Keratinocyte (primary cell): Measurements from ENCODE around the gene CST6. TPM values are rescaled to one million over a fixed set of nuclear protein-coding genes. Genes with fewer than 3 reads are reported as not detected.

Experiments
- DNase-seq: peaks from one replicate; pipeline ENCODE4 v3.0.0-alpha.2; 2011; ENCODE audit warnings: low read depth, missing footprints, low spot score
- FAIRE-seq: peaks from 2 replicates; lab custom pipeline; 2011; peaks lifted over from hg19 to GRCh38; lab: Jason Lieb, UNC
- H2AFZ ChIP-seq: 2 replicates; pipeline ENCODE4 v1.6.0; 2012; ENCODE audit warnings: low read length, control low read depth, inconsistent platforms; ENCODE audit not compliant: control insufficient read depth
- H3K27ac ChIP-seq: 2 replicates; pipeline ENCODE4 v1.5.1; 2011; ENCODE audit warnings: low read length; ENCODE audit not compliant: control insufficient read depth, insufficient read depth
- H3K27me3 ChIP-seq: 3 replicates; pipeline ENCODE4 v1.6.0; 2011; ENCODE audit warnings: low read length; ENCODE audit not compliant: control insufficient read depth, insufficient read depth; ENCODE audit errors: extremely low read depth
- H3K36me3 ChIP-seq, 2 experiments: 2 replicates in 1 of 2; 3 replicates in 1 of 2; pipeline ENCODE4 v1.5.1; 2011; ENCODE audit warnings: low read length in 2 of 2, mild to moderate bottlenecking in 1 of 2; ENCODE audit not compliant: control insufficient read depth in 2 of 2, insufficient read depth in 2 of 2; ENCODE audit errors: extremely low read depth in 1 of 2
- H3K4me1 ChIP-seq: 3 replicates; pipeline ENCODE4 v1.5.1; 2011; ENCODE audit warnings: low read length; ENCODE audit not compliant: control insufficient read depth, insufficient read depth; ENCODE audit errors: extremely low read depth
- H3K4me2 ChIP-seq: 3 replicates; pipeline ENCODE4 v1.6.0; 2011; ENCODE audit warnings: low read depth, low read length; ENCODE audit not compliant: control insufficient read depth, insufficient read depth; ENCODE audit errors: extremely low read depth
- H3K4me3 ChIP-seq, 3 experiments: fragments of 200-600 bp in 1 of 3; sonication (generic) in 1 of 3; 2 replicates in 2 of 3; 3 replicates in 1 of 3; pipeline ENCODE4 v1.5.1; 2011 to 2016; ENCODE audit warnings: low read length in 3 of 3, mild to moderate bottlenecking in 3 of 3, control low read depth in 2 of 3, inconsistent platforms in 1 of 3, low read depth in 1 of 3, mixed read lengths in 1 of 3, mixed run types in 1 of 3, moderate library complexity in 1 of 3; ENCODE audit not compliant: control insufficient read depth in 2 of 3, insufficient read depth in 2 of 3; ENCODE audit errors: extremely low read depth in 1 of 3
- H3K79me2 ChIP-seq: 2 replicates; pipeline ENCODE4 v1.6.0; 2012; ENCODE audit warnings: low read length; ENCODE audit not compliant: control insufficient read depth, insufficient read depth
- H3K9ac ChIP-seq: 3 replicates; pipeline ENCODE4 v1.6.0; 2011; ENCODE audit warnings: low read length; ENCODE audit not compliant: control insufficient read depth, insufficient read depth; ENCODE audit errors: extremely low read depth
- H3K9me1 ChIP-seq: 3 replicates; pipeline ENCODE4 v1.6.0; 2011; ENCODE audit warnings: low read length; ENCODE audit not compliant: control insufficient read depth, insufficient read depth; ENCODE audit errors: extremely low read depth
- H3K9me3 ChIP-seq: 2 replicates; pipeline ENCODE4 v1.5.1; 2012; ENCODE audit warnings: low read depth, low read length; ENCODE audit not compliant: control insufficient read depth
- H4K20me1 ChIP-seq: 3 replicates; pipeline ENCODE4 v1.6.0; 2011; ENCODE audit warnings: low read length; ENCODE audit not compliant: control insufficient read depth, insufficient read depth; ENCODE audit errors: extremely low read depth
- EZH2 ChIP-seq: IDR thresholded peaks from one replicate; pipeline ENCODE4 v1.6.1; 2012; ENCODE audit warnings: inconsistent platforms, mild to moderate bottlenecking, low read length, moderate library complexity
- dilution Hi-C: fragments of 300-500 bp; cut with MboI; formaldehyde crosslinking; loops from one replicate; pipeline ENCODE4 v1.7.0; 2020; ENCODE audit warnings: low sequenced_read_pairs; ENCODE audit not compliant: extremely low pct_ligation_motif_present
- polyA plus RNA-seq, 5 experiments: library from polyadenylated mRNA; depleted of rRNA in 3 of 5; stranded (reverse) in 3 of 5; stranded (forward) in 1 of 5; unstranded in 1 of 5; fragments of >200 nt; gene quantifications; 1 replicate in 1 of 5; 2 replicates in 3 of 5; 3 replicates in 1 of 5; pipeline versions ENCODE4 v1.2.1 to v1.2.3, GENCODE V29; 2011 to 2012; ENCODE audit warnings: missing spikeins in 2 of 5, low read depth in 1 of 5, low replicate concordance in 1 of 5
- TF ChIP-seq, protein P1 (sequence below), 3 experiments: IDR thresholded peaks in 1 of 3; conservative IDR thresholded peaks in 1 of 3; optimal IDR thresholded peaks in 1 of 3; 2 replicates in 2 of 3; 3 replicates in 1 of 3; pipeline versions ENCODE3 to v1.5.1; 2011; ENCODE audit warnings: low read length in 3 of 3, mild to moderate bottlenecking in 3 of 3, moderate library complexity in 2 of 3, control low read depth in 1 of 3, inconsistent platforms in 1 of 3; ENCODE audit not compliant: insufficient read depth in 2 of 3; ENCODE audit errors: extremely low read depth in 1 of 3

Gene CST6
- polyA plus RNA-seq, 1 donor (not counting 4 experiments of a cell fraction or from before 2014, with no cell fraction given) = 1.4 TPM

DNA sequence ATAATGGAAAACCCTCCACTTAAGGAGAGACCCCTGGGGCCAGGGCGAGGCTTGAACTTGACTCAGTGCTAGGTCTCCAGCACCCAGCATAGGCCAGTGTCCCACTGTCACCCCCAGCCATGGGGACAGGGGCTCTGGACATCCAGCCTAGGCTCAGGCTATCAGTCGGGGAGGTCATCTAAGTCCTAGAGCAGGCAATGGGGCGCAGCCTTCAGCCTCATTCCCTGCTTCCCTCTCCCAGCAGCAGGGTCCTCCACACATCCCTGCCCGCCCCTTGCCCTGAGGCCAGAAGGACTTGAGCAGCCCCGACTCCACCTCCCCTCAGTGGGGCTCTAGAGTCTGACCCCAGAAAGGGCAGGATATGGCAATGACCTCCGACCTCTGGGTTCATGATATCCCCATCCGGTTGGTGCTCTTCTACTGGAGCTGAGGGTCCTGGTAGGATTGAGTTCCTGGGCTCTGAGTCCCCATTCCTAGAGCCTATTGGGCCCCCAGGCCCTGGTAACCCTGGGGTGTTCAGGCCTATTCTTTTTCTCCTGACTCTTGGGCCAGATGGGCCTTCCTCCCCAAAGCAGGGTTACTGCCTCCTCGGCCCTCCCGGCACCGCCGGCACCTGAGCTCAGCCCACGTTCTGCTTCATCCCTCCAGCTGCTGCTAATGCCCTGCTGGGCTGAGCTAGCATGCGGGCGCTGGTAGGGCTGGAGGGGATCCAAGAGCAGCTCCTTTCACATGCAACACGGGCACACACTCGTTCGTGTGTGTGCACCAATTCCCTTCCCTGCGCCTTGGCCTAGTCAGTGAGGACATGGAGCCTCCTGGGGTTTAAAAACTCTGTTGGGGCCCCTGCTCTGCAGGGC lies 4.4 kb downstream of the CST6 start:
- dilution Hi-C loops = no loop called here
- no peaks in the 10 kb centered on the region for H3K27me3 ChIP-seq
- TF ChIP-seq EZH2 = no peak
- TF ChIP-seq, protein P1, sequence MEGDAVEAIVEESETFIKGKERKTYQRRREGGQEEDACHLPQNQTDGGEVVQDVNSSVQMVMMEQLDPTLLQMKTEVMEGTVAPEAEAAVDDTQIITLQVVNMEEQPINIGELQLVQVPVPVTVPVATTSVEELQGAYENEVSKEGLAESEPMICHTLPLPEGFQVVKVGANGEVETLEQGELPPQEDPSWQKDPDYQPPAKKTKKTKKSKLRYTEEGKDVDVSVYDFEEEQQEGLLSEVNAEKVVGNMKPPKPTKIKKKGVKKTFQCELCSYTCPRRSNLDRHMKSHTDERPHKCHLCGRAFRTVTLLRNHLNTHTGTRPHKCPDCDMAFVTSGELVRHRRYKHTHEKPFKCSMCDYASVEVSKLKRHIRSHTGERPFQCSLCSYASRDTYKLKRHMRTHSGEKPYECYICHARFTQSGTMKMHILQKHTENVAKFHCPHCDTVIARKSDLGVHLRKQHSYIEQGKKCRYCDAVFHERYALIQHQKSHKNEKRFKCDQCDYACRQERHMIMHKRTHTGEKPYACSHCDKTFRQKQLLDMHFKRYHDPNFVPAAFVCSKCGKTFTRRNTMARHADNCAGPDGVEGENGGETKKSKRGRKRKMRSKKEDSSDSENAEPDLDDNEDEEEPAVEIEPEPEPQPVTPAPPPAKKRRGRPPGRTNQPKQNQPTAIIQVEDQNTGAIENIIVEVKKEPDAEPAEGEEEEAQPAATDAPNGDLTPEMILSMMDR (optimal IDR thresholded peaks at IDR 0.05 in 1 of 3, IDR thresholded peaks at IDR 0.05 in 1 of 3, conservative IDR thresholded peaks at IDR 0.05 in 1 of 3; ENCODE audit: extremely low read depth in 1 of 3, insufficient read depth in 2 of 3, low read length in 3 of 3) = no peak
- no peak for FAIRE-seq
- no peak for DNase-seq
- no peaks in the 10 kb centered on the region for H3K9me3 ChIP-seq
- H3K9me1 ChIP-seq = peaks cover 3% of the 10 kb centered on the region
- H3K9ac ChIP-seq = no peak overlapping the region
- no peak overlapping the region for H3K27ac ChIP-seq
- H3K36me3 ChIP-seq = no peaks in the 10 kb centered on the region
- H3K4me3 ChIP-seq = no peak overlapping the region
- H4K20me1 ChIP-seq = no peaks in the 10 kb centered on the region
- H3K4me1 ChIP-seq = peaks cover 24% of the 10 kb centered on the region
- H3K79me2 ChIP-seq = no peaks in the 10 kb centered on the region
- H2AFZ ChIP-seq = no peak overlapping the region
- H3K4me2 ChIP-seq = no peak overlapping the region

- no peak overlapping the region for H2AFZ ChIP-seq
- H3K9me1 ChIP-seq = no peaks in the 10 kb centered on the region
- no peak overlapping the region for H3K27ac ChIP-seq
- no peaks in the 10 kb centered on the region for H3K36me3 ChIP-seq
- DNase-seq = no peak
- no peak overlapping the region for H3K4me2 ChIP-seq
- no peak for TF ChIP-seq EZH2
- TF ChIP-seq, protein P1 (optimal IDR thresholded peaks at IDR 0.05 in 1 of 3, IDR thresholded peaks at IDR 0.05 in 1 of 3, conservative IDR thresholded peaks at IDR 0.05 in 1 of 3; ENCODE audit: extremely low read depth in 1 of 3, insufficient read depth in 2 of 3, low read length in 3 of 3) = no peak
- dilution Hi-C loops = no loop called here
- H3K27me3 ChIP-seq = no peaks in the 10 kb centered on the region
- no peak overlapping the region for H3K9ac ChIP-seq
- H3K4me3 ChIP-seq = no peak overlapping the region
- no peak for FAIRE-seq
- H3K4me1 ChIP-seq = peaks cover 23% of the 10 kb centered on the region
- no peaks in the 10 kb centered on the region for H3K9me3 ChIP-seq
- H4K20me1 ChIP-seq = no peaks in the 10 kb centered on the region
- H3K79me2 ChIP-seq = no peaks in the 10 kb centered on the region
Observed at GRCh38 chr11:66016793-66017177, 5.0 kb downstream of the CST6 start.
